Endothelial cell of umbilical vein (primary cell): ENCODE data around the gene ZNF581. TPM values are rescaled to one million over a fixed set of nuclear protein-coding genes. Genes with fewer than 3 reads are reported as not detected.

Experiments
- BruUV-seq: library from RNA; stranded (reverse); fragments of 400-500 nt; replicated peaks from 2 replicates; lab custom pipeline; 2021; lab: Mats Ljungman, UMichigan
- CTCF ChIA-PET: fragments of 300-600, 350-600 bp; sonication (Branson Sonifier 250); formaldehyde crosslinking; loops from one replicate; lab custom pipeline; 2021; ENCODE audit warnings: antibody characterized with exemption, inconsistent platforms; lab: Charles Lee
- POLR2A ChIA-PET: fragments of 300-600, 350-600 bp; sonication (Branson Sonifier 250); formaldehyde crosslinking; loops from one replicate; lab custom pipeline; 2021; ENCODE audit warnings: antibody characterized with exemption, inconsistent platforms; lab: Charles Lee
- DNase-seq: peaks from one replicate; pipeline ENCODE4 v3.0.0-alpha.2; 2011; ENCODE audit warnings: low read depth, low spot score
- FAIRE-seq: peaks from 2 replicates; lab custom pipeline; 2011; peaks lifted over from hg19 to GRCh38; lab: Jason Lieb, UNC
- H2AFZ ChIP-seq: 2 replicates; pipeline ENCODE4 v1.6.0; 2012; ENCODE audit warnings: low read depth, low read length, control low read depth, inconsistent platforms
- H3K27ac ChIP-seq: 2 replicates; pipeline ENCODE4 v1.5.1; 2011; ENCODE audit warnings: low read depth, mild to moderate bottlenecking, control low read depth, low read length, moderate library complexity; ENCODE audit not compliant: insufficient read depth
- H3K27me3 ChIP-seq, 2 experiments: 2 replicates each; pipeline versions ENCODE4 v1.6.0 to v1.6.1; 2011; ENCODE audit warnings: low read length in 2 of 2, mixed read lengths in 1 of 2; ENCODE audit not compliant: control insufficient read depth in 2 of 2, insufficient read depth in 2 of 2
- H3K36me3 ChIP-seq, 2 experiments: 2 replicates in 1 of 2; 3 replicates in 1 of 2; pipeline ENCODE4 v1.5.1; 2011; ENCODE audit warnings: low read length in 2 of 2, mild to moderate bottlenecking in 1 of 2, moderate library complexity in 1 of 2; ENCODE audit not compliant: control insufficient read depth in 2 of 2, insufficient read depth in 2 of 2; ENCODE audit errors: extremely low read depth in 1 of 2
- H3K4me1 ChIP-seq: 3 replicates; pipeline ENCODE4 v1.5.1; 2011; ENCODE audit warnings: mild to moderate bottlenecking, low read length; ENCODE audit not compliant: control insufficient read depth, insufficient read depth; ENCODE audit errors: extremely low read depth
- H3K4me2 ChIP-seq: 2 replicates; pipeline ENCODE4 v1.6.1; 2011; ENCODE audit warnings: low read length, control low read depth, mixed read lengths; ENCODE audit not compliant: insufficient read depth
- H3K4me3 ChIP-seq, 3 experiments: fragments of 200-600 bp in 1 of 3; sonication (generic), shearing (Covaris generic) in 1 of 3; replicated peaks in 1 of 3; 2 replicates each; pipeline ENCODE4 v1.5.1; 2011 to 2016; ENCODE audit warnings: control low read depth in 3 of 3, low read length in 3 of 3, mild to moderate bottlenecking in 2 of 3, inconsistent platforms in 1 of 3, low read depth in 1 of 3, moderate library complexity in 1 of 3; ENCODE audit not compliant: insufficient read depth in 1 of 3
- H3K79me2 ChIP-seq: 2 replicates; pipeline ENCODE4 v1.6.0; 2012; ENCODE audit warnings: low read length, inconsistent platforms; ENCODE audit not compliant: control insufficient read depth, insufficient read depth
- H3K9ac ChIP-seq: replicated peaks from 2 replicates; pipeline ENCODE3; 2011; ENCODE audit warnings: low read length, control low read depth; ENCODE audit not compliant: insufficient read depth; ENCODE audit errors: extremely low read depth
- H3K9me1 ChIP-seq: replicated peaks from 3 replicates; pipeline ENCODE4 v1.6.0; 2011; ENCODE audit warnings: mild to moderate bottlenecking, low read length; ENCODE audit not compliant: control insufficient read depth, insufficient read depth; ENCODE audit errors: extremely low read depth
- H3K9me3 ChIP-seq: replicated peaks from 2 replicates; pipeline ENCODE4 v1.5.1; 2012; ENCODE audit warnings: low read length, inconsistent platforms; ENCODE audit not compliant: control insufficient read depth, insufficient read depth
- H4K20me1 ChIP-seq: replicated peaks from 2 replicates; pipeline ENCODE3; 2011; ENCODE audit warnings: mild to moderate bottlenecking, low read length; ENCODE audit not compliant: control insufficient read depth, insufficient read depth; ENCODE audit errors: extremely low read depth
- CTCF ChIP-seq, 2 donors: IDR thresholded peaks; 1 replicate in 1 of 2; 2 replicates in 1 of 2; pipeline ENCODE4 v1.5.1; 2011; ENCODE audit warnings: low read length in 2 of 2, mild to moderate bottlenecking in 2 of 2, moderate library complexity in 2 of 2, control low read depth in 1 of 2, inconsistent platforms in 1 of 2, low read depth in 1 of 2; ENCODE audit not compliant: insufficient read depth in 1 of 2; ENCODE audit errors: extremely low read depth in 1 of 2
- FOS ChIP-seq: IDR thresholded peaks from 2 replicates; pipeline ENCODE4 v1.6.1; 2011; ENCODE audit warnings: mild to moderate bottlenecking, low read length, moderate library complexity, borderline replicate concordance; ENCODE audit not compliant: insufficient read depth
- JUN ChIP-seq: IDR thresholded peaks from 2 replicates; pipeline ENCODE4 v1.6.1; 2011; ENCODE audit warnings: borderline replicate concordance, low read depth; ENCODE audit not compliant: insufficient read length, insufficient read depth
- MYC ChIP-seq: IDR thresholded peaks from one replicate; pipeline ENCODE4 v1.6.1; 2011; ENCODE audit warnings: mild to moderate bottlenecking, low read depth, low read length
- POLR2A ChIP-seq: IDR thresholded peaks from 2 replicates; pipeline ENCODE4 v1.6.1; 2012; ENCODE audit warnings: low read depth, mild to moderate bottlenecking, control low read depth, low read length
- POLR2AphosphoS5 ChIP-seq: IDR thresholded peaks from 2 replicates; pipeline ENCODE4 v1.6.1; 2012; ENCODE audit warnings: low read depth, mild to moderate bottlenecking, control low read depth, low read length, moderate library complexity; ENCODE audit not compliant: insufficient read depth
- dilution Hi-C: fragments of 300-500 bp; cut with MboI; formaldehyde crosslinking; loops from one replicate; pipeline ENCODE4 v1.15.0; 2019; ENCODE audit warnings: low sequenced_read_pairs; ENCODE audit not compliant: extremely low pct_ligation_motif_present
- intact Hi-C: fragments of 100-400 bp; cut with micrococcal nuclease; formaldehyde crosslinking; loops from one replicate; pipeline ENCODE4 v1.10.0; 2022
- polyA plus RNA-seq, 4 experiments: library from polyadenylated mRNA; depleted of rRNA in 3 of 4; stranded (reverse) in 3 of 4; unstranded in 1 of 4; fragments of >200 nt; gene quantifications; 2 replicates each; pipeline versions ENCODE4 v1.2.1 to v1.2.3, GENCODE V29; 2011 to 2012; ENCODE audit warnings: missing spikeins in 1 of 4
- total RNA-seq: library from RNA; stranded (reverse); gene quantifications from 2 replicates; pipeline ENCODE4 v1.2.3, GENCODE V29; 2021

ZNF581 gene
- total and polyA plus RNA-seq, 2 donors (not counting 3 experiments of a cell fraction or from before 2014, with no cell fraction given): 31.4 to 32.3 TPM

- H3K4me2 ChIP-seq: no peak overlapping the region
- dilution Hi-C loops (no loop called here), intact Hi-C loops (loop anchor here (5.0 kb wide), 1 partner anchor 558 kb away; no protein-coding TSS in a partner anchor)
- no peaks in the 10 kb centered on the region for H4K20me1 ChIP-seq
- peaks cover 35% of the 10 kb centered on the region for H3K4me1 ChIP-seq
- H3K36me3 ChIP-seq: peaks cover 3 to 10% of the 10 kb centered on the region in 2 experiments
- peaks cover 23% of the 10 kb centered on the region for H3K79me2 ChIP-seq
- H3K27ac ChIP-seq: no peak overlapping the region
- FAIRE-seq (no peak), DNase-seq (no peak)
- no peaks in the 10 kb centered on the region for H3K9me3 ChIP-seq
- H2AFZ ChIP-seq: no peak overlapping the region
- TSS peak; percentile 32 for BruUV-seq
- ChIA-PET POLR2A (no interaction called here), CTCF (no interaction called here)
- no peaks in the 10 kb centered on the region for H3K9me1 ChIP-seq
- no peaks in the 10 kb centered on the region for H3K27me3 ChIP-seq
- TF ChIP-seq CTCF (IDR thresholded peaks at IDR 0.05; ENCODE audit: extremely low read depth in 1 of 2, insufficient read depth in 1 of 2, low read depth in 1 of 2, low read length in 2 of 2): no peak
- H3K9ac ChIP-seq: no peak overlapping the region
- H3K4me3 ChIP-seq: no peak overlapping the region
Measured at GRCh38 chr19:55644842-55645511, 1.5 kb downstream of the ZNF581 start.

DNA sequence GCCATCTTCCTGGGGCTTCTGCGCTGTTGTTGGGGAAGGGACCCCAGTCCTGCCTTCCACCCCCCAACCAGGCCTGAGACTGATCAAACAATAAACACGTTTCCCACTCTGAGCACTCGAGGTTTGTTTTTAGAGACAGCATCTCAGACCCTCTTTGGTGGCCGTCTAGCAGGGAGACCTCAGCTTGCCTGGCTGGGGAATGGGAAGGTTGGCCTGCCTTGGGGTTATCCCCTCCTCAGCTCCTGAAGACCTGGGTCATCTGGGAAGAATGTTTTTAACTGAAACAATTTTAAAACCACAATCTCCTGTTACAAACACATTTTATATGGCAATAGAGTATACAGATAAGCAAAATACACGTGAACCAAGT, 2.0 kb downstream of the ZNF581 start:
- Histone ChIP-seq H3K9ac (no peak overlapping the region), H3K79me2 (peaks cover 23% of the 10 kb centered on the region), H3K27me3 (no peaks in the 10 kb centered on the region), H3K9me3 (no peaks in the 10 kb centered on the region), H2AFZ (no peak overlapping the region), H3K36me3 (peaks cover 3 to 10% of the 10 kb centered on the region in 2 experiments), H3K4me1 (peaks cover 31% of the 10 kb centered on the region), H3K9me1 (no peaks in the 10 kb centered on the region), H3K4me2 (no peak overlapping the region), H3K27ac (no peak overlapping the region), H4K20me1 (no peaks in the 10 kb centered on the region), H3K4me3 (no peak overlapping the region)
- POLR2A ChIA-PET: no interaction called here
- no peak for DNase-seq
- dilution Hi-C loops (no loop called here), intact Hi-C loops (no loop called here)
- TF ChIP-seq MYC (no peak), JUN (no peak), POLR2AphosphoS5 (no peak), POLR2A (no peak), FOS (no peak), CTCF (IDR thresholded peaks at IDR 0.05; ENCODE audit: extremely low read depth in 1 of 2, insufficient read depth in 1 of 2, low read depth in 1 of 2, low read length in 2 of 2) (no peak)
- no peak for FAIRE-seq
- no TSS peak for BruUV-seq
- CTCF ChIA-PET: no interaction called here
